ENCODE results near the gene EPHA7.

GRCh38 chr6:93343476-93343875, 75.9 kb downstream of the EPHA7 start:
- no peak for TF ChIP-seq CTCF (IDR thresholded peaks at IDR 0.05)
- TF ChIP-seq MAX (IDR thresholded peaks at IDR 0.05) = no peak
- TF ChIP-seq RAD21 (conservative IDR thresholded peaks at IDR 0.05 in 1 of 2, IDR thresholded peaks at IDR 0.05 in 1 of 2) = no peak
- TF ChIP-seq GATA3 (IDR thresholded peaks at IDR 0.05; ENCODE audit: borderline replicate concordance) = no peak
- no peak for TF ChIP-seq POLR2A (IDR thresholded peaks at IDR 0.05; ENCODE audit: low read length)
- TF ChIP-seq BHLHE40 (IDR thresholded peaks at IDR 0.05; ENCODE audit: low read depth, low read length) = no peak
- TF ChIP-seq MAZ (IDR thresholded peaks at IDR 0.05; ENCODE audit: borderline replicate concordance, low read depth, low read length) = no peak
- TF ChIP-seq HDAC2 (IDR thresholded peaks at IDR 0.05) = no peak
- TF ChIP-seq RCOR1 (IDR thresholded peaks at IDR 0.05; ENCODE audit: low read depth, low read length) = no peak
- no peak for TF ChIP-seq JUN (IDR thresholded peaks at IDR 0.05)
- TF ChIP-seq HOXA7 (CRISPR knock-in tag; IDR thresholded peaks at IDR 0.05) = no peak
- no peak for TF ChIP-seq ZSCAN20 (CRISPR knock-in tag; IDR thresholded peaks at IDR 0.05)
